OCI-LY1 (cell line): ENCODE results near the gene MKRN2.

Experiments used
- H2AFZ ChIP-seq: fragments of 200-600 bp; sonication (generic), shearing (Covaris generic); 2 replicates; pipeline ENCODE4 v1.6.0; 2014; ENCODE audit warnings: antibody characterized with exemption, mild to moderate bottlenecking, low read length
- H3F3A ChIP-seq: fragments of 200-600 bp; sonication (generic), shearing (Covaris generic); 2 replicates; pipeline ENCODE4 v1.6.0; 2014; ENCODE audit warnings: mild to moderate bottlenecking, antibody characterized with exemption, low read length, moderate library complexity; ENCODE audit not compliant: insufficient read depth
- H3K27ac ChIP-seq: fragments of 200-600 bp; sonication (generic); 2 replicates; pipeline ENCODE4 v1.5.1; 2014; ENCODE audit warnings: low read length, mixed run types, mild to moderate bottlenecking, low read depth; ENCODE audit not compliant: poor library complexity, severe bottlenecking
- H3K27me3 ChIP-seq: fragments of 200-600 bp; sonication (generic); 2 replicates; pipeline ENCODE4 v1.6.0; 2014; ENCODE audit warnings: antibody characterized with exemption, mild to moderate bottlenecking, low read length, moderate library complexity; ENCODE audit not compliant: insufficient read depth
- H3K36me3 ChIP-seq: fragments of 200-600 bp; sonication (generic); 2 replicates; pipeline ENCODE4 v1.6.1; 2014; ENCODE audit warnings: mild to moderate bottlenecking, antibody characterized with exemption, low read length, moderate library complexity, mixed read lengths; ENCODE audit not compliant: insufficient read depth
- H3K4me1 ChIP-seq: fragments of 200-600 bp; sonication (generic); 2 replicates; pipeline ENCODE4 v1.5.1; 2014; ENCODE audit warnings: mild to moderate bottlenecking, low read length, moderate library complexity; ENCODE audit not compliant: insufficient read depth, severe bottlenecking
- H3K4me2 ChIP-seq: fragments of 200-600 bp; sonication (generic), shearing (Covaris generic); 2 replicates; pipeline ENCODE4 v1.6.1; 2014; ENCODE audit warnings: low read length
- H3K4me3 ChIP-seq: fragments of 200-600 bp; sonication (generic); 2 replicates; pipeline ENCODE4 v1.5.1; 2014; ENCODE audit warnings: low read length, low read depth, mild to moderate bottlenecking, mixed read lengths; ENCODE audit not compliant: poor library complexity, severe bottlenecking
- H3K79me2 ChIP-seq: fragments of 200-600 bp; shearing (Covaris generic); 2 replicates; pipeline ENCODE4 v1.6.1; 2016; ENCODE audit warnings: mixed run types, low read length, mixed read lengths; ENCODE audit not compliant: insufficient read depth
- H3K9ac ChIP-seq: fragments of 200-600 bp; sonication (generic), shearing (Covaris generic); 2 replicates; pipeline ENCODE4 v1.6.1; 2014; ENCODE audit warnings: mild to moderate bottlenecking, low read length, mixed read lengths
- H3K9me2 ChIP-seq: fragments of 200-600 bp; sonication (generic), shearing (Covaris generic); 2 replicates; pipeline ENCODE4 v1.6.1; 2014; ENCODE audit warnings: low read depth, mild to moderate bottlenecking, low read length, mixed read lengths
- H3K9me3 ChIP-seq: fragments of 200-600 bp; shearing (Covaris generic); 2 replicates; pipeline ENCODE4 v1.6.1; 2014; ENCODE audit warnings: low read length, mixed read lengths
- H4K20me1 ChIP-seq: fragments of 200-600 bp; sonication (generic), shearing (Covaris generic); 2 replicates; pipeline ENCODE4 v1.6.0; 2016; ENCODE audit warnings: mild to moderate bottlenecking, low read length; ENCODE audit not compliant: insufficient read depth
- CTCF ChIP-seq: fragments of 200-600 bp; sonication (generic), shearing (Covaris generic); IDR thresholded peaks from 2 replicates; pipeline ENCODE4 v1.5.1; 2017; ENCODE audit warnings: mild to moderate bottlenecking, antibody characterized with exemption, low read length, moderate library complexity, mixed read lengths
- EZH2 ChIP-seq: fragments of 200-600 bp; sonication (generic), shearing (Covaris generic); IDR thresholded peaks from 2 replicates; pipeline ENCODE4 v1.8.0; 2017; ENCODE audit warnings: borderline replicate concordance, mixed run types, mild to moderate bottlenecking, antibody characterized with exemption, low read length, moderate library complexity, mixed read lengths

MKRN2 gene

GRCh38 chr3:12544652-12545472 is 12.0 kb upstream of the MKRN2 start:
- no peaks in the 10 kb centered on the region for H3F3A ChIP-seq
- no peak overlapping the region for H3K4me3 ChIP-seq
- no peaks in the 10 kb centered on the region for H3K4me1 ChIP-seq
- no peaks in the 10 kb centered on the region for H3K79me2 ChIP-seq
- H4K20me1 ChIP-seq, result no peaks in the 10 kb centered on the region
- H3K4me2 ChIP-seq, result no peak overlapping the region
- H3K9ac ChIP-seq, result no peak overlapping the region
- no peaks in the 10 kb centered on the region for H3K27me3 ChIP-seq
- H2AFZ ChIP-seq, result no peak overlapping the region
- no peaks in the 10 kb centered on the region for H3K9me2 ChIP-seq
- no peaks in the 10 kb centered on the region for H3K9me3 ChIP-seq
- H3K36me3 ChIP-seq, result no peaks in the 10 kb centered on the region
- no peak overlapping the region for H3K27ac ChIP-seq
- TF ChIP-seq CTCF, result no peak
- TF ChIP-seq EZH2, result no peak

- no peaks in the 10 kb centered on the region for H3K9me3 ChIP-seq
- no peaks in the 10 kb centered on the region for H4K20me1 ChIP-seq
- H3K27me3 ChIP-seq, result no peaks in the 10 kb centered on the region
- H3K9ac ChIP-seq, result no peak within 1 kb of the TSS
- H2AFZ ChIP-seq, result no peak within 1 kb of the TSS
- no peaks in the 10 kb centered on the region for H3K36me3 ChIP-seq
- H3K27ac ChIP-seq, result no peak within 1 kb of the TSS
- no peaks in the 10 kb centered on the region for H3K79me2 ChIP-seq
- H3K9me2 ChIP-seq, result no peaks in the 10 kb centered on the region
- no peak within 1 kb of the TSS for H3K4me2 ChIP-seq
- H3F3A ChIP-seq, result no peaks in the 10 kb centered on the region
- no peak for TF ChIP-seq CTCF
- TF ChIP-seq EZH2, result no peak
- H3K4me3 ChIP-seq, result no peak within 1 kb of the TSS
- no peaks in the 10 kb centered on the region for H3K4me1 ChIP-seq
Measured at GRCh38 chr3:12545473-12545791, 11.5 kb upstream of the MKRN2 start, which contains the start of gene MKRN2OS. TSS of gene MKRN2OS (minus strand) at chr3:12545499. CDS start at chr3:12545464, 35 bp downstream.

- Histone ChIP-seq H3K79me2 (no peaks in the 10 kb centered on the region), H3K4me1 (peaks cover 5% of the 10 kb centered on the region), H3K9ac (no peak overlapping the region), H3K4me2 (no peak overlapping the region), H3K36me3 (no peaks in the 10 kb centered on the region), H3F3A (no peaks in the 10 kb centered on the region), H2AFZ (no peak overlapping the region), H3K27me3 (no peaks in the 10 kb centered on the region), H3K9me3 (no peaks in the 10 kb centered on the region), H3K9me2 (no peaks in the 10 kb centered on the region), H3K4me3 (no peak overlapping the region), H4K20me1 (no peaks in the 10 kb centered on the region), H3K27ac (no peak overlapping the region)
- no peak for TF ChIP-seq CTCF
- no peak for TF ChIP-seq EZH2
Measured at GRCh38 chr3:12549971-12550760, 6.7 kb upstream of the MKRN2 start.
